ENCODE results near the gene NOS3. TPM values are rescaled to one million over a fixed set of nuclear protein-coding genes. Genes with fewer than 3 reads are reported as not detected.

NOS3 gene
- total and polyA plus RNA-seq, 2 experiments from 2014 or later: 0.32 to 0.83 TPM

DNA sequence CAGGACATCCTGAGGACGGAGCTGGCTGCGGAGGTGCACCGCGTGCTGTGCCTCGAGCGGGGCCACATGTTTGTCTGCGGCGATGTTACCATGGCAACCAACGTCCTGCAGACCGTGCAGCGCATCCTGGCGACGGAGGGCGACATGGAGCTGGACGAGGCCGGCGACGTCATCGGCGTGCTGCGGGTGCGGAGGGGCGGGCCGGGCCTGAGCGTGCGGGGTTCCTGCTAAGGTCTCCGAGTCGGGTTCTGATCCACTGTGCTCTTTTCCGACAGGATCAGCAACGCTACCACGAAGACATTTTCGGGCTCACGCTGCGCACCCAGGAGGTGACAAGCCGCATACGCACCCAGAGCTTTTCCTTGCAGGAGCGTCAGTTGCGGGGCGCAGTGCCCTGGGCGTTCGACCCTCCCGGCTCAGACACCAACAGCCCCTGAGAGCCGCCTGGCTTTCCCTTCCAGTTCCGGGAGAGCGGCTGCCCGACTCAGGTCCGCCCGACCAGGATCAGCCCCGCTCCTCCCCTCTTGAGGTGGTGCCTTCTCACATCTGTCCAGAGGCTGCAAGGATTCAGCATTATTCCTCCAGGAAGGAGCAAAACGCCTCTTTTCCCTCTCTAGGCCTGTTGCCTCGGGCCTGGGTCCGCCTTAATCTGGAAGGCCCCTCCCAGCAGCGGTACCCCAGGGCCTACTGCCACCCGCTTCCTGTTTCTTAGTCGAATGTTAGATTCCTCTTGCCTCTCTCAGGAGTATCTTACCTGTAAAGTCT, 23.1 kb downstream of the NOS3 start:
- no peak overlapping the region for H3K27ac ChIP-seq
- no peaks in the 10 kb centered on the region for H4K20me1 ChIP-seq (ENCODE audit: insufficient read depth)
- no peaks in the 10 kb centered on the region for H3K4me1 ChIP-seq (ENCODE audit: insufficient read depth)
- no peaks in the 10 kb centered on the region for H3K36me3 ChIP-seq (ENCODE audit: low read depth)
- TF ChIP-seq EZH2 (IDR thresholded peaks at IDR 0.05; ENCODE audit: insufficient read depth, poor library complexity, severe bottlenecking) (no peak), EZH2phosphoT487 (IDR thresholded peaks at IDR 0.05; ENCODE audit: insufficient read depth, low read depth) (no peak)
- no peaks in the 10 kb centered on the region for H3K9me3 ChIP-seq (ENCODE audit: low read depth)
- DNase-seq: peak; percentile 92
- no peaks in the 10 kb centered on the region for H3K27me3 ChIP-seq (replicated peaks; ENCODE audit: insufficient read depth)
- no peaks in the 10 kb centered on the region for H3F3A ChIP-seq (ENCODE audit: insufficient read depth)
- H3K9ac ChIP-seq: peak overlapping the region; percentile 75
- no peaks in the 10 kb centered on the region for H3K79me2 ChIP-seq (ENCODE audit: insufficient read depth)
- 5 to 9% methylated on average over 50 of the region's 55 CpGs for WGBS, 2 experiments (ENCODE audit: low coverage in 1 of 2, low lambda C conversion rate in 2 of 2, missing lambda C conversion rate in 2 of 2)
- peak overlapping the region; percentile 61 for H3K4me3 ChIP-seq
- no peaks in the 10 kb centered on the region for H3K9me2 ChIP-seq (ENCODE audit: insufficient read depth)
- peak overlapping the region; percentile 91 for H2AFZ ChIP-seq
- H3K4me2 ChIP-seq (ENCODE audit: unreplicated experiment): peak overlapping the region; percentile 76
- in situ Hi-C loops (cut with MboI): no loop called here

- H3K9me2 ChIP-seq (ENCODE audit: insufficient read depth): no peaks in the 10 kb centered on the region
- no peaks in the 10 kb centered on the region for H3K79me2 ChIP-seq (ENCODE audit: insufficient read depth)
- no peaks in the 10 kb centered on the region for H3K36me3 ChIP-seq (ENCODE audit: low read depth)
- H3K27ac ChIP-seq: no peak overlapping the region
- no peak overlapping the region for H2AFZ ChIP-seq
- H3K4me1 ChIP-seq (ENCODE audit: insufficient read depth): no peaks in the 10 kb centered on the region
- no peaks in the 10 kb centered on the region for H4K20me1 ChIP-seq (ENCODE audit: insufficient read depth)
- no peaks in the 10 kb centered on the region for H3F3A ChIP-seq (ENCODE audit: insufficient read depth)
- no peak overlapping the region for H3K9ac ChIP-seq
- in situ Hi-C loops (cut with MboI): no loop called here
- TF ChIP-seq EZH2 (IDR thresholded peaks at IDR 0.05; ENCODE audit: insufficient read depth, poor library complexity, severe bottlenecking): no peak
- no peak for TF ChIP-seq EZH2phosphoT487 (IDR thresholded peaks at IDR 0.05; ENCODE audit: insufficient read depth, low read depth)
- peaks cover 9% of the 10 kb centered on the region for H3K27me3 ChIP-seq (replicated peaks; ENCODE audit: insufficient read depth)
- H3K4me2 ChIP-seq (ENCODE audit: unreplicated experiment): no peak overlapping the region
- H3K4me3 ChIP-seq: no peak overlapping the region
- WGBS, 2 experiments (ENCODE audit: low coverage in 1 of 2, low lambda C conversion rate in 2 of 2, missing lambda C conversion rate in 2 of 2): 61 to 66% methylated on average over 8 of the region's 8 CpGs
- DNase-seq: peak; percentile 64
- H3K9me3 ChIP-seq (ENCODE audit: low read depth): no peaks in the 10 kb centered on the region
These were observed 24.1 kb downstream of the NOS3 start for GRCh38 chr7:151014950-151015349.

GRCh38 chr7:151015967-151016366, 25.1 kb downstream of the NOS3 start:
- 75 to 78% methylated on average over 5 of the region's 5 CpGs for WGBS, 2 experiments (ENCODE audit: low coverage in 1 of 2, low lambda C conversion rate in 2 of 2, missing lambda C conversion rate in 2 of 2)
- Histone ChIP-seq H3K36me3 (ENCODE audit: low read depth) (no peaks in the 10 kb centered on the region), H3K9me2 (ENCODE audit: insufficient read depth) (no peaks in the 10 kb centered on the region), H2AFZ (no peak overlapping the region), H3K4me1 (ENCODE audit: insufficient read depth) (no peaks in the 10 kb centered on the region), H3K9me3 (ENCODE audit: low read depth) (no peaks in the 10 kb centered on the region), H3K27me3 (replicated peaks; ENCODE audit: insufficient read depth) (peaks cover 19% of the 10 kb centered on the region), H3K79me2 (ENCODE audit: insufficient read depth) (no peaks in the 10 kb centered on the region), H3K4me2 (ENCODE audit: unreplicated experiment) (no peak overlapping the region), H3K27ac (no peak overlapping the region), H3K4me3 (no peak overlapping the region), H3F3A (ENCODE audit: insufficient read depth) (no peaks in the 10 kb centered on the region), H3K9ac (no peak overlapping the region), H4K20me1 (ENCODE audit: insufficient read depth) (no peaks in the 10 kb centered on the region)
- in situ Hi-C loops (cut with MboI): no loop called here
- no peak for DNase-seq
- TF ChIP-seq EZH2 (IDR thresholded peaks at IDR 0.05; ENCODE audit: insufficient read depth, poor library complexity, severe bottlenecking): no peak
- TF ChIP-seq EZH2phosphoT487 (IDR thresholded peaks at IDR 0.05; ENCODE audit: insufficient read depth, low read depth): no peak

DNA sequence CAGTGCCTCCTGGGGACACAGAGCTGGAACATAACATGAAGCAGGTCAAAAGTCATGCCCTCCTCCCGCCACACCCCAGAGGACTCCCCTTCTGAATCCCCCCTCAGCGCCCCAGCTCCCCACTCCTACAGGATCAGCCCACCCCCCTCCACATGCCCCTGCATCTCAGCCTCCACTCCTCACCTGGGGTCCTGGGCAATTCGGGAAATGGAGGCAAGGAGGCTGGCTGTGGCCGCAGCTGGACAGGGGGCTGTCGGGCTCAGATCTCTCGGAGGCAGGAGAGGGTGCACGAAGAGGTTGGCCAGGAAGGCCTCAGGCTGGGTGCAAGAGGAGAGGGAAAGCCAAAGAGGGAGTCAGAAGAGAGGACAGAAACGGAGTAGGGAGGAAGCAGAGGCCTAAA, 25.7 kb downstream of the NOS3 start:
- Histone ChIP-seq H3K79me2 (ENCODE audit: insufficient read depth) (no peaks in the 10 kb centered on the region), H3K27me3 (replicated peaks; ENCODE audit: insufficient read depth) (peaks cover 19% of the 10 kb centered on the region), H3K9ac (no peak overlapping the region), H4K20me1 (ENCODE audit: insufficient read depth) (no peaks in the 10 kb centered on the region), H3K27ac (no peak overlapping the region), H2AFZ (no peak overlapping the region), H3K9me2 (ENCODE audit: insufficient read depth) (no peaks in the 10 kb centered on the region), H3K9me3 (ENCODE audit: low read depth) (no peaks in the 10 kb centered on the region), H3F3A (ENCODE audit: insufficient read depth) (no peaks in the 10 kb centered on the region), H3K4me3 (no peak overlapping the region), H3K4me1 (ENCODE audit: insufficient read depth) (no peaks in the 10 kb centered on the region), H3K36me3 (ENCODE audit: low read depth) (no peaks in the 10 kb centered on the region), H3K4me2 (ENCODE audit: unreplicated experiment) (no peak overlapping the region)
- in situ Hi-C loops (cut with MboI): no loop called here
- no peak for DNase-seq
- WGBS, 2 experiments (ENCODE audit: low coverage in 1 of 2, low lambda C conversion rate in 2 of 2, missing lambda C conversion rate in 2 of 2): 85 to 93% methylated on average over 5 to 8 of the region's 8 CpGs
- TF ChIP-seq EZH2phosphoT487 (IDR thresholded peaks at IDR 0.05; ENCODE audit: insufficient read depth, low read depth): no peak
- no peak for TF ChIP-seq EZH2 (IDR thresholded peaks at IDR 0.05; ENCODE audit: insufficient read depth, poor library complexity, severe bottlenecking)

Measured in GM23248 (cell line).